Nephron (organoid): ENCODE data around the gene HOATZ.

Experiments used
- H3K27ac Mint-ChIP-seq, 3 experiments: 2 replicates each; pipeline ENCODE4 v1.8.0; 2020; ENCODE audit warnings: mixed read lengths in 3 of 3, mild to moderate bottlenecking in 2 of 3, moderate library complexity in 1 of 3
- H3K27me3 Mint-ChIP-seq: 2 replicates; pipeline ENCODE4 v1.8.0; 2021; ENCODE audit warnings: low read depth, mild to moderate bottlenecking, moderate library complexity, mixed read lengths
- H3K36me3 Mint-ChIP-seq: 2 replicates; pipeline ENCODE4 v1.8.0; 2020; ENCODE audit warnings: low read depth, mixed read lengths
- H3K4me1 Mint-ChIP-seq: 2 replicates; pipeline ENCODE4 v1.8.0; 2020; ENCODE audit warnings: mixed read lengths
- H3K4me3 Mint-ChIP-seq, 3 experiments: 2 replicates each; pipeline ENCODE4 v1.8.0; 2020; ENCODE audit warnings: mild to moderate bottlenecking in 3 of 3, mixed read lengths in 3 of 3, moderate library complexity in 2 of 3
- H3K9me3 Mint-ChIP-seq: 2 replicates; pipeline ENCODE4 v1.8.0; 2020; ENCODE audit warnings: mixed read lengths
- CTCF ChIP-seq, 3 experiments: fragments of 200-600 bp; sonication (generic); IDR thresholded peaks; one replicate each; pipeline ENCODE4 v1.5.0; 2021; ENCODE audit warnings: antibody characterized with exemption in 3 of 3; ENCODE audit not compliant: unreplicated experiment in 3 of 3

The HOATZ gene

GRCh38 chr11:111494040-111494439, 20.5 kb upstream of the HOATZ start:
- Mint-ChIP-seq H3K9me3 (peaks cover 3% of the 10 kb centered on the region), H3K27me3 (peaks cover 15% of the 10 kb centered on the region), H3K4me3 (no peak overlapping the region), H3K36me3 (no peaks in the 10 kb centered on the region), H3K27ac (no peak overlapping the region), H3K4me1 (no peaks in the 10 kb centered on the region)
- TF ChIP-seq CTCF (IDR thresholded peaks at IDR 0.05; ENCODE audit: unreplicated experiment in 3 of 3) = no peak

GRCh38 chr11:111499483-111499882, 15.1 kb upstream of the HOATZ start:
- Mint-ChIP-seq H3K36me3 (no peaks in the 10 kb centered on the region), H3K27ac (no peak overlapping the region), H3K4me3 (no peak overlapping the region), H3K4me1 (no peaks in the 10 kb centered on the region), H3K27me3 (peaks cover 17% of the 10 kb centered on the region), H3K9me3 (no peaks in the 10 kb centered on the region)
- TF ChIP-seq CTCF (IDR thresholded peaks at IDR 0.05; ENCODE audit: unreplicated experiment in 3 of 3) = no peak

GRCh38 chr11:111500481-111500880, 14.1 kb upstream of the HOATZ start:
- Mint-ChIP-seq H3K36me3 (no peaks in the 10 kb centered on the region), H3K27me3 (peaks cover 27% of the 10 kb centered on the region), H3K4me3 (no peak overlapping the region), H3K9me3 (no peaks in the 10 kb centered on the region), H3K4me1 (no peaks in the 10 kb centered on the region), H3K27ac (no peak overlapping the region)
- no peak for TF ChIP-seq CTCF (IDR thresholded peaks at IDR 0.05; ENCODE audit: unreplicated experiment in 3 of 3)

- no peak for TF ChIP-seq CTCF (IDR thresholded peaks at IDR 0.05; ENCODE audit: unreplicated experiment in 3 of 3)
- H3K4me3 Mint-ChIP-seq = no peak overlapping the region
- no peaks in the 10 kb centered on the region for H3K36me3 Mint-ChIP-seq
- peaks cover 43% of the 10 kb centered on the region for H3K27me3 Mint-ChIP-seq
- H3K4me1 Mint-ChIP-seq = no peaks in the 10 kb centered on the region
- no peak overlapping the region for H3K27ac Mint-ChIP-seq
- H3K9me3 Mint-ChIP-seq = no peaks in the 10 kb centered on the region
Observed at GRCh38 chr11:111502611-111503010, 12.0 kb upstream of the HOATZ start.

GRCh38 chr11:111510311-111510710, 4.3 kb upstream of the HOATZ start:
- H3K27me3 Mint-ChIP-seq = peaks cover 86% of the 10 kb centered on the region
- H3K4me1 Mint-ChIP-seq = peaks cover 5% of the 10 kb centered on the region

More at GRCh38 chr11:111510311-111510710, 4.3 kb upstream of the HOATZ start:
- no peak overlapping the region for H3K4me3 Mint-ChIP-seq
- H3K27ac Mint-ChIP-seq = no peak overlapping the region
- TF ChIP-seq CTCF (IDR thresholded peaks at IDR 0.05; ENCODE audit: unreplicated experiment in 3 of 3) = no peak
- H3K36me3 Mint-ChIP-seq = no peaks in the 10 kb centered on the region
- no peaks in the 10 kb centered on the region for H3K9me3 Mint-ChIP-seq
